ENCODE results near the gene RPS15. TPM values are rescaled to one million over a fixed set of nuclear protein-coding genes. Genes with fewer than 3 reads are reported as not detected.

The RPS15 gene
- total RNA-seq, 4 donors from 2014 or later: 2,032 to 3,816 (median 2,914) TPM

DNA sequence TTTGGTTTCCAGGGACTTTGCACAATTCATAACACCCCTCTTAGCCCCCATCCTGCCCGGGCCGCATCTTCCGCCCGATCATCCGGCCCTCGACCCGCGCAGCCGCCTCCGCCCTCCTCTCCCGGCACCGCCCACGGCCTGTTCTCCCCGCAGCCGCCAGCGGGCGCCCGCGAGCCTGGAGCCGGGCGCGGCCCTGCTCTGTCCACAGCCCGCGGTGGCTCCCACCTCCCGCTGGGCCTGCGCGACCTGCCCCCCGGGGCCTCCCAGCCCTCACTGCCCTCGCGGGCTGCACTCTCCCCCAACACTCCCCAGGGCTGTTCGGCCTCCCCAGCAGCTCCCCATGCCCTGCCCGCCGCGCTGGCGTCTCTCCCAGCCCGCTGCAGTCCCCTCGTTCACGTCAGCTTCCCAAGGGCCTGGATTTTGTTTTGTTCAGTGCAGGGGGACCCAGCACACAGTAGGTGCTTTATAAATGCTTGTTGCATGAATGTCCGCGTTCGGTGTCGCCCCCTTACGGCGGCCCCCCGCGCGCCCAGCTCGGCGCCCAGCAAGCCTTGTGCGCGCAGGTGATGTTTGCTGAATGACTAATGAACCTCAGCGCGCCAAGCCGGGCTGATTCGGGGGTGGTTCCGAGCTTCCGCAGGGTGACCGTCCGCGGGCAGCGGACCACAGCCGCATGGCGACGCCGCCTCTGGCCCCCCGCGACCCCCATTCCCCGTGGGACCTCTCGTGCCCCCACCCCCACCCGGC lies 7.2 kb downstream of the RPS15 start:
- no peak for TF ChIP-seq CTCF (IDR thresholded peaks at IDR 0.05; ENCODE audit: low read depth)

DNA sequence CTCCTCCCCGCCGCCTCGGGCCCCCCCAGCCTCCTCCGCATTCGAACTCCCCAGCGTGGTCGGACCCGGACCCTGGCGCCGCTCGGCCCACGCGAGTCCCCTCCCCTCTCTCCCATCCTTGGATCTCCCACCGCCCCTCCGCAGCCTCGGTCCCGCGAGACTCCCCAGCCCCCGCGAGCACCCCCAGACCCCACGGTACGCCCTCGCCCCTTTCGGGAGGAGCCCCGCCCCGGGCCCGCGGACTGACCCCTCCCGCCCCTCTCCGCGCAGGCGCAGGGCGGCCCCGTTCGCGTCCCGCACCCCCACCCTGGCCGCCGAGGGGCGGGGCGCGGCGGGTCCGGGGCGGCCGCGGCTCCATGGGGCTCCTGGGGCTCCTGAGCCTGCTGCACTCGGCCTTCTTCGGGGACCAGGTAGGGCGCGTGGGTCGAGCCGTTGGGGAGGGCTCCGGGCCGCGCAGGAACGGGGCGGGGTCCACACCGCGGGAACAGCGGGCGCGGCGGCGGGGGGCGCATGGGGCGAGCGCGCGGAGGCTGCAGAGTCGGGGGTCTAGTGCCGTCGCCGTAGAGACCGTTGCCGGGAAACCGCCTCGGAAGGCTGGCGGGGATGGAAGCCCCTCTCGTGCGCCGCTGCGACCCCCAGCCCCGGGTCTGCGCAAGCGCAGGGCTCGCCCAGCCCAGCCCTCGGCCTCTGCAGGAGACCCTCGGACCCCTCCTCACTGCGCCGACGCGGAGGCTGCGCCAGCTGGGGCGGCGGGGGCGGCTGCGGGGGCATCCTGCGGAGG lies 7.9 kb downstream of the RPS15 start:
- no peak for TF ChIP-seq CTCF (IDR thresholded peaks at IDR 0.05; ENCODE audit: low read depth)

- TF ChIP-seq CTCF (IDR thresholded peaks at IDR 0.05; ENCODE audit: low read depth): no peak
Measured at GRCh38 chr19:1446713-1447481, 8.7 kb downstream of the RPS15 start.

DNA sequence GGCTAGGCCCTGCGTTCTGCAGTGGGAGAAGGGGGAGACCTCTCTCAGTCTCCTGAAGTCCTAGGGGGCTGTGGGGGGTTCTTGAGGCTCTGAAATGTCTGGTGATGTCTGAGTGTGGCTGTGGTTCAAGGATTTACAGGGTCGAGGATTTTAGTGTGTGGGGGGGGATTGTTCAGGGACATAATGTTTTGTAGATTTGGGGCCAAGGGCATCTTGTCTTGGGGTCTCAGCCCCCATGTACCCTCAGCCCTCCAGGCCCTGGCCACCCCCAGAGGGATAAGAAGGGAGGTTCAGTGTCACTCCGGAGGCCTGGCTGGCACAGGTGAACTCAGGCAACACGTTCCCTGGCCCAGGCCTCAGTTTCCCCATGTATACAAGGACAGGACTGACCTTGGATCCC lies 9.3 kb downstream of the RPS15 start:
- TF ChIP-seq CTCF (IDR thresholded peaks at IDR 0.05; ENCODE audit: low read depth): no peak

DNA sequence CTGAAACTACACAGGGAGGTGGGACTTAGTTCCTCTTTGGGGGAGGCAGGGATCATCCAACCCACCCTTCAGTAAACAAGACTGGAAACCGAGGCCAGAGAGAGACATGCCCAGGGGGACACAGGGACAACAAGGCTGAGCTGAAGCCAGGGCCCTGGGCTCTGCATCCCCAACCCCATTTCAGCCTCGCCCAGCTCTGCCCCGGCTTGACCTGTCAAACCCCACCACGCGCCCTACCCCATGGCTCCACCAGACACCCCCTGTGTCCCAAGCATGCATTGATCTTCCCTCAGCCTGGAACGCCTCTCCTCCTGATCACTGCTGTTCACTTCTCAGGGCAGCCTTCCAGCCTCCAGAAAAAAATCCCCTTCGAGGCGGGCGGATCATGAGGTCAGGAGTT lies 9.7 kb downstream of the RPS15 start:
- no peak for TF ChIP-seq CTCF (IDR thresholded peaks at IDR 0.05; ENCODE audit: low read depth)

DNA sequence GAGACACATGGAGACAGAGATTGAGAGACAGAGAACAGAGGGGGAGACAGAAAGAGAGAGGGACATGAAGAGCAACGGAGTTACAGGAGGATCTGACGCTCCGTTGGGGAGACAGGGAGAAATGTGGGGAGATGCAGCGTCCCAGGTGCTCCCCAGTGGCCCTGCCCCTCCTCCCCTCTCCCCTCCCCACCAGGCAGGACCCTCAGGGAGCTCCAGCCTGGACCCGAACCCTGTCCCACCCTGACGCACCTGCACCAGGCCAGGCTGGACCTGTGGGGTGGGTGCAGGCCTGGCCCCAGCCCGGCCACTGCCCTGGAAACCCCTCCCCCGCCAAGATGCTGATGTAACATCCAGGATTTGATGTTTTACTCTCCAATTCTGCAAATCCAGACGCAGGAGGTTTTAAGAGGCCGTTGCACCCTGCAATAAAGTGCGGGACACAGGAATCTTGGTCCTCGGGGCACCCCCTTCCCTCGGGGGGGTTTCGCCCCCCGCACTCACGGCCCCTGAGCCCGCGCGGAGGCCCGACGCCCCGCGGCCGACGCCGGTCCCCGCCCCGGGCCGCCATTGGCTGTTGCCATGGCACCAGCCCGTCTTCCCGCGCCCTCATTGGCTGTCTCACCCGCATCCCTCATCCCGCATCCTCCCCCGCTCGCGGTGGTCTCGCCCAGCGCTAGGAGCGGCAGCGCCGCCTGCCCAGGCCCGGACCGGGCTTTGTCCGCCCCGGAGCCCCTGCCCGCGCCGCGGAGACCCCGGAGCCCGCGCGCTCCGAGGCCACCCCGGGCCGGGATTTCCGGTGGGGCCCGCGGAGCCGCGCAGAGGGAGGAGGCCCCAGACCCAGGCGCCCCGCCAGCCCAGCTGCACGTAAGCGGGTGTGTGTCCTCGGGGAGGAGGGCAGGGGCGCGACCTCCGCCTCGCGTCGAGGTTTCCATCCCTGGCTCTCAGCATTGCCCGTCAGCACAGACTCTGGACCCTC lies 11.6 kb downstream of the RPS15 start, which contains the start of gene APC2:
Gene APC2 (plus strand): TSS at position 655 of the 976 bp plus-strand sequence. CDS start 2,881 bp downstream, outside the sequence.
- no peak for TF ChIP-seq CTCF (IDR thresholded peaks at IDR 0.05; ENCODE audit: low read depth)

Measured in subcutaneous adipose tissue (tissue), 4 donors.